DMS53 treated with DMSO at 0.1 percent for 48 hours (cell line): ENCODE results near the gene LAMB1.
"Not testable (repeated sequence)": the region's sequence is repeated elsewhere in the genome, so short reads cannot be mapped to it uniquely, and the experiment has no call there.

ENCODE experiments used
- DNase-seq: peaks from one replicate; lab custom pipeline; 2025; ENCODE audit not compliant: unreplicated experiment; lab: John Stamatoyannopoulos, UW

LAMB1 gene

GRCh38 chr7:107973861-107974260, 29.1 kb downstream of the LAMB1 start:
- no peak for DNase-seq

- DNase-seq = no peak
Measured at GRCh38 chr7:107972941-107973376, 30.0 kb downstream of the LAMB1 start.

GRCh38 chr7:107972075-107972482, 30.9 kb downstream of the LAMB1 start:
- no peak for DNase-seq

GRCh38 chr7:107971613-107972012, 31.3 kb downstream of the LAMB1 start:
- DNase-seq = no peak

- DNase-seq = no peak
Measured at GRCh38 chr7:107971100-107971499, 31.9 kb downstream of the LAMB1 start.

GRCh38 chr7:107969856-107970255, 33.1 kb downstream of the LAMB1 start:
- no peak for DNase-seq

- no peak for DNase-seq
Measured at GRCh38 chr7:107968449-107968848, 34.5 kb downstream of the LAMB1 start.

GRCh38 chr7:107967420-107967819, 35.5 kb downstream of the LAMB1 start:
- DNase-seq = peak; percentile 94

- DNase-seq = peak; percentile 89
Measured at GRCh38 chr7:107966711-107967110, 36.2 kb downstream of the LAMB1 start.

- no peak for DNase-seq
Measured at GRCh38 chr7:107964510-107964909, 38.5 kb downstream of the LAMB1 start.

- DNase-seq = no peak
Measured at GRCh38 chr7:107962817-107963216, 40.1 kb downstream of the LAMB1 start.

GRCh38 chr7:107961405-107961804, 41.6 kb downstream of the LAMB1 start:
- no peak for DNase-seq

- DNase-seq = no peak
Measured at GRCh38 chr7:107960272-107960671, 42.7 kb downstream of the LAMB1 start.

GRCh38 chr7:107959527-107959898, 43.4 kb downstream of the LAMB1 start:
- DNase-seq = no peak

GRCh38 chr7:107958764-107959526, 44.0 kb downstream of the LAMB1 start:
- no peak for DNase-seq

- DNase-seq = no peak
Measured at GRCh38 chr7:107957436-107957835, 45.5 kb downstream of the LAMB1 start.

GRCh38 chr7:107956950-107957349, 46.0 kb downstream of the LAMB1 start:
- not testable (repeated sequence) for DNase-seq

GRCh38 chr7:107955394-107955793, 47.6 kb downstream of the LAMB1 start:
- no peak for DNase-seq

GRCh38 chr7:107953924-107954303, 49.0 kb downstream of the LAMB1 start:
- no peak for DNase-seq

- no peak for DNase-seq
Measured at GRCh38 chr7:107953265-107953923, 49.6 kb downstream of the LAMB1 start.

- no peak for DNase-seq
Measured at GRCh38 chr7:107951896-107952295, 51.1 kb downstream of the LAMB1 start.

GRCh38 chr7:107951172-107951787, 51.7 kb downstream of the LAMB1 start:
- DNase-seq = no peak
